D721Med (cell line): ENCODE results near the gene PRKD1.

Experiments used
- DNase-seq: peaks from one replicate; pipeline ENCODE4 v3.0.0; 2011; ENCODE audit warnings: low spot score; ENCODE audit not compliant: insufficient read length
- FAIRE-seq: peaks from 2 replicates; lab custom pipeline; 2011; peaks lifted over from hg19 to GRCh38; lab: Jason Lieb, UNC
- CTCF ChIP-seq: IDR thresholded peaks from 2 replicates; pipeline ENCODE4 v1.5.1; 2012; ENCODE audit warnings: mild to moderate bottlenecking, control low read depth; ENCODE audit not compliant: insufficient read depth; ENCODE audit errors: missing control alignments

PRKD1 gene

GRCh38 chr14:29724991-29725390 lies 202.7 kb downstream of the PRKD1 start:
- no peak for FAIRE-seq
- no peak for DNase-seq
- TF ChIP-seq CTCF, result no peak

GRCh38 chr14:29722831-29723230 lies 204.8 kb downstream of the PRKD1 start:
- FAIRE-seq (no peak), DNase-seq (no peak)
- no peak for TF ChIP-seq CTCF

- FAIRE-seq, result no peak
- no peak for DNase-seq
- no peak for TF ChIP-seq CTCF
Observed at GRCh38 chr14:29721586-29721985, 206.1 kb downstream of the PRKD1 start.

GRCh38 chr14:29717901-29718300 lies 209.7 kb downstream of the PRKD1 start:
- TF ChIP-seq CTCF, result no peak
- FAIRE-seq (no peak), DNase-seq (no peak)

GRCh38 chr14:29716150-29716549 lies 211.5 kb downstream of the PRKD1 start:
- FAIRE-seq (no peak), DNase-seq (no peak)
- TF ChIP-seq CTCF, result no peak

- DNase-seq, result no peak
- no peak for TF ChIP-seq CTCF
- FAIRE-seq, result no peak
Observed at GRCh38 chr14:29712601-29713000, 215.0 kb downstream of the PRKD1 start.

GRCh38 chr14:29710015-29710414 lies 217.6 kb downstream of the PRKD1 start:
- FAIRE-seq, result no peak
- TF ChIP-seq CTCF, result peak; percentile 19
- DNase-seq, result no peak
